HEK293 (cell line): Measurements from ENCODE around the gene IMMP2L.

Experiments used
- CTCF ChIA-PET: fragments of 350-600 bp; formaldehyde crosslinking; extraction: SDS; loops from one replicate; lab custom pipeline; 2021; ENCODE audit warnings: antibody characterized with exemption; lab: Yijun Ruan, JAX
- POLR2A ChIA-PET: fragments of 300-600 bp; formaldehyde crosslinking; extraction: SDS; loops from one replicate; lab custom pipeline; 2020; ENCODE audit warnings: antibody characterized with exemption, inconsistent platforms; lab: Yijun Ruan, JAX
- H3K27ac ChIP-seq: fragments of 200-500 bp; sonication (Bioruptor generic); 2 replicates; pipeline ENCODE4 v1.5.1; 2014; ENCODE audit warnings: low read depth, low read length, control low read depth, inconsistent platforms; ENCODE audit errors: extremely low read depth
- H3K36me3 ChIP-seq, 2 experiments: fragments of 200-500 bp in 1 of 2; sonication (Bioruptor generic) in 1 of 2; 1 replicate in 1 of 2; 2 replicates in 1 of 2; pipeline ENCODE4 v1.5.1; 2014 to 2017; ENCODE audit warnings: inconsistent platforms in 2 of 2, low read length in 2 of 2; ENCODE audit not compliant: control insufficient read depth in 2 of 2, insufficient read depth in 1 of 2
- H3K4me1 ChIP-seq: fragments of 200-500 bp; sonication (Bioruptor generic); 2 replicates; pipeline ENCODE4 v1.5.1; 2014; ENCODE audit warnings: mild to moderate bottlenecking, low read length, inconsistent platforms; ENCODE audit not compliant: control insufficient read depth, insufficient read depth
- H3K4me3 ChIP-seq: 2 replicates; pipeline ENCODE4 v1.5.1; 2011; ENCODE audit warnings: low read depth, mild to moderate bottlenecking, control low read depth, low read length, moderate library complexity
- H3K9me3 ChIP-seq: fragments of 200-500 bp; sonication (Bioruptor generic); 2 replicates; pipeline ENCODE4 v1.5.1; 2014; ENCODE audit warnings: low read depth, low read length, inconsistent platforms; ENCODE audit not compliant: control insufficient read depth, insufficient read depth
- BCL6B ChIP-seq: fragments of 450-650 bp; formaldehyde crosslinking; IDR thresholded peaks from 2 replicates; pipeline ENCODE4 v1.5.1; 2017; ENCODE audit warnings: missing biosample characterization, missing genetic modification characterization
- GLI4 ChIP-seq: fragments of 450-650 bp; formaldehyde crosslinking; IDR thresholded peaks from 2 replicates; pipeline ENCODE4 v1.5.1; 2016; ENCODE audit warnings: missing biosample characterization, missing genetic modification characterization
- OSR2 ChIP-seq: fragments of 450-650 bp; formaldehyde crosslinking; IDR thresholded peaks from 2 replicates; pipeline ENCODE4 v1.5.1; 2016; ENCODE audit warnings: missing biosample characterization, missing genetic modification characterization
- REPIN1 ChIP-seq: fragments of 450-650 bp; formaldehyde crosslinking; IDR thresholded peaks from 2 replicates; pipeline ENCODE4 v1.5.1; 2017; ENCODE audit warnings: missing biosample characterization, missing genetic modification characterization, low read depth
- SCRT1 ChIP-seq: fragments of 450-650 bp; formaldehyde crosslinking; IDR thresholded peaks from 2 replicates; pipeline ENCODE4 v1.5.1; 2016; ENCODE audit warnings: missing biosample characterization, missing genetic modification characterization, borderline replicate concordance
- SP2 ChIP-seq: fragments of 450-650 bp; formaldehyde crosslinking; IDR thresholded peaks from 2 replicates; pipeline ENCODE4 v1.5.1; 2016; ENCODE audit warnings: missing biosample characterization, missing genetic modification characterization
- ZBTB8A ChIP-seq: fragments of 450-650 bp; formaldehyde crosslinking; IDR thresholded peaks from 2 replicates; pipeline ENCODE4 v1.5.1; 2016; ENCODE audit warnings: missing biosample characterization, missing genetic modification characterization
- ZIC2 ChIP-seq: fragments of 450-650 bp; formaldehyde crosslinking; IDR thresholded peaks from 2 replicates; pipeline ENCODE4 v1.5.1; 2016; ENCODE audit warnings: missing biosample characterization, missing genetic modification characterization
- ZNF138 ChIP-seq: fragments of 450-650 bp; formaldehyde crosslinking; IDR thresholded peaks from 2 replicates; pipeline ENCODE4 v1.5.1; 2016; ENCODE audit warnings: missing biosample characterization, missing genetic modification characterization, borderline replicate concordance
- ZNF184 ChIP-seq: fragments of 450-650 bp; IDR thresholded peaks from 2 replicates; pipeline ENCODE4 v1.5.1; 2018; ENCODE audit warnings: missing biosample characterization, mild to moderate bottlenecking, missing genetic modification characterization
- ZNF274 ChIP-seq, 2 experiments: fragments of 200-500 bp in 1 of 2; fragments of 450-650 bp in 1 of 2; sonication (Bioruptor generic) in 1 of 2; formaldehyde crosslinking in 1 of 2; IDR thresholded peaks; 2 replicates each; pipeline versions ENCODE4 v1.5.1 to v1.6.1; 2014 to 2016; ENCODE audit warnings: borderline replicate concordance in 1 of 2, inconsistent platforms in 1 of 2, low read length in 1 of 2, missing biosample characterization in 1 of 2, missing genetic modification characterization in 1 of 2
- ZNF280C ChIP-seq: fragments of 450-650 bp; formaldehyde crosslinking; IDR thresholded peaks from 2 replicates; pipeline ENCODE4 v1.5.1; 2016; ENCODE audit warnings: missing biosample characterization, missing genetic modification characterization
- ZNF449 ChIP-seq: fragments of 450-650 bp; formaldehyde crosslinking; IDR thresholded peaks from 2 replicates; pipeline ENCODE4 v1.5.1; 2017; ENCODE audit warnings: missing biosample characterization, mild to moderate bottlenecking, missing genetic modification characterization, moderate library complexity
- ZNF488 ChIP-seq: fragments of 450-650 bp; formaldehyde crosslinking; IDR thresholded peaks from 2 replicates; pipeline ENCODE4 v1.5.1; 2016; ENCODE audit warnings: missing biosample characterization, missing genetic modification characterization
- ZNF623 ChIP-seq: fragments of 450-650 bp; formaldehyde crosslinking; IDR thresholded peaks from 2 replicates; pipeline ENCODE4 v1.5.1; 2016; ENCODE audit warnings: missing biosample characterization, missing genetic modification characterization
- ZNF624 ChIP-seq: fragments of 450-650 bp; formaldehyde crosslinking; IDR thresholded peaks from 2 replicates; pipeline ENCODE4 v1.5.1; 2017; ENCODE audit warnings: missing biosample characterization, missing genetic modification characterization
- ZNF639 ChIP-seq: fragments of 450-650 bp; formaldehyde crosslinking; IDR thresholded peaks from 2 replicates; pipeline ENCODE4 v1.5.1; 2016; ENCODE audit warnings: missing biosample characterization, missing genetic modification characterization
- ZNF692 ChIP-seq: fragments of 450-650 bp; formaldehyde crosslinking; IDR thresholded peaks from 2 replicates; pipeline ENCODE4 v1.5.1; 2016; ENCODE audit warnings: missing biosample characterization, missing genetic modification characterization
- ZNF707 ChIP-seq: fragments of 450-650 bp; formaldehyde crosslinking; IDR thresholded peaks from 2 replicates; pipeline ENCODE4 v1.5.1; 2016; ENCODE audit warnings: missing biosample characterization, missing genetic modification characterization

IMMP2L gene

GRCh38 chr7:111137296-111138192 is 424.7 kb downstream of the IMMP2L start:
- CTCF ChIA-PET: no interaction called here
- POLR2A ChIA-PET: no interaction called here

More at GRCh38 chr7:111137296-111138192, 424.7 kb downstream of the IMMP2L start:
- H3K9me3 ChIP-seq: no peaks in the 10 kb centered on the region
- H3K27ac ChIP-seq: no peak overlapping the region
- H3K4me3 ChIP-seq: no peak overlapping the region
- TF ChIP-seq GLI4: no peak
- TF ChIP-seq ZNF449 (tag by site-specific recombination): no peak
- no peak for TF ChIP-seq ZNF280C
- TF ChIP-seq ZNF707: no peak
- TF ChIP-seq ZNF692 (tag by site-specific recombination): no peak
- no peak for TF ChIP-seq ZNF138
- TF ChIP-seq SP2: no peak
- no peak for TF ChIP-seq SCRT1 (tag by site-specific recombination)
- no peak for TF ChIP-seq REPIN1 (tag by site-specific recombination)
- no peak for TF ChIP-seq ZNF184
- no peak for TF ChIP-seq OSR2
- no peak for TF ChIP-seq ZNF274 (IDR thresholded peaks at IDR 0.05; ENCODE audit: low read length)
- no peak for TF ChIP-seq ZNF274 (tag by site-specific recombination; IDR thresholded peaks at IDR 0.05; ENCODE audit: borderline replicate concordance)
- no peak for TF ChIP-seq ZIC2 (tag by site-specific recombination)
- TF ChIP-seq BCL6B: no peak
- TF ChIP-seq ZBTB8A (tag by site-specific recombination): no peak
- no peak for TF ChIP-seq ZNF623 (tag by site-specific recombination)
- no peak for TF ChIP-seq ZNF639 (tag by site-specific recombination)
- no peak for TF ChIP-seq ZNF624 (tag by site-specific recombination)
- no peak for TF ChIP-seq ZNF488 (tag by site-specific recombination)
- H3K36me3 ChIP-seq: no peaks in the 10 kb centered on the region
- H3K4me1 ChIP-seq: peaks cover 8% of the 10 kb centered on the region
